Measurements from ENCODE around the gene CHSY3.

Gene CHSY3

DNA sequence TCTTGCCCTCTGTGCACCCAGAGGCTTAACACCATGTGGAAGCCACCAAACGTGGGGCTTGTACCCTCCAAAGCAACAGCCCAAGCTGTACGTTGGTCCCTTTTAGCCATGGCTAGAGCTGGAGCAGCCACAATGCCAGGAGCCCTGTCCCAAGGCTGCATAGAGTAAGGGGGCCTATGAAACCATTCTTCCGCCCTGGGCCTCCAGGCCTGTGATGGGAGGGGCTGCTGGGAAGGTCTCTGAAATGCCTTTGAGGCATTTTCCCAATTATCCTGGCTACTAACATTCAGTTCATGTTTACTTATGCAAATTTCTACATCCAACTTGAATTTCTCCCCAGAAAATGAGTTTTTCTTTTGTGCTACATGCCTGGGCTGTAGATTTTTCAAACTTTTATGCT, 33.8 kb downstream of the CHSY3 start:
- in situ Hi-C loops (cut with HindIII; ENCODE audit: low pct_ligation_motif_present, low pct_unique_long_range_greater_than_20kb, low sequenced_read_pairs): no loop called here
- no peak for DNase-seq

DNA sequence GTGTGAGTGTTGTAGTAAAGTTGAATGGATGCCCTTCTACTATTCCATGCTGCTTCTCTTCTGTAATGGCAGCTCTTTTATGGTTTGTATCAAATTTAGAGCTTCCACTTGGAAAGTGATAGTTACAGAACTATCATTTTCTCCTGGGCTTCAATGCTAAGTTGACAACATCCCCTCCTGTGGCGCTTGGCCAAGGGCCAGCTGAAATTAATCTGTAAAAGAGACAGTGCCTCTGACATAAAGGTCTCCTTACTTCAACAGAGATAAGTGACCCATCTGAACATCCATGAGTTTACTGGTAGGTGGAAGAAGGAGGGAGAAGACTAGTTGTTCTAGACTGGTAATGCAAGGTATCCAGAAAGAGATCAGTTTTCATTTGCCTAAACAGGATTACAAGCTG, 39.7 kb downstream of the CHSY3 start:
- DNase-seq: no peak
- in situ Hi-C loops (cut with HindIII; ENCODE audit: low pct_ligation_motif_present, low pct_unique_long_range_greater_than_20kb, low sequenced_read_pairs): no loop called here

DNA sequence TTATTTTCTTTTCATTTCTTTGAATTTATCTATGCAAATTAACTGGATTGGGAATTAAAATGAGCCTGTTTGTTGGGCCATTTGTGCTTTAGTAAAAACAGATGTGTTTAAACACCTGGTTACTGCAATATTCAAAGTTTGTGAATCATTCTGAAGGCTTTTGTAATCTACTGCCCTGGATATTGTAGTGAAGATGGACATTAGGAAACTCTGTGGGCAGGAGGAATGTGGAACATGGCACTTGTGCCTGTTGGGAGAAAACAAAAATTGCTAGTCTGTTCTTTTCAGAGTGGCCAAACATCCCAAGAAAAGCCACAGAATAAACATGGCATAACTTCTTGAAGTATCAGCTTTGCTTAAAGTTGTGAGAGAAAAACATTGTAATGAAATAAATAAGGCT, 40.8 kb downstream of the CHSY3 start:
- in situ Hi-C loops (cut with HindIII; ENCODE audit: low pct_ligation_motif_present, low pct_unique_long_range_greater_than_20kb, low sequenced_read_pairs): no loop called here
- no peak for DNase-seq

DNA sequence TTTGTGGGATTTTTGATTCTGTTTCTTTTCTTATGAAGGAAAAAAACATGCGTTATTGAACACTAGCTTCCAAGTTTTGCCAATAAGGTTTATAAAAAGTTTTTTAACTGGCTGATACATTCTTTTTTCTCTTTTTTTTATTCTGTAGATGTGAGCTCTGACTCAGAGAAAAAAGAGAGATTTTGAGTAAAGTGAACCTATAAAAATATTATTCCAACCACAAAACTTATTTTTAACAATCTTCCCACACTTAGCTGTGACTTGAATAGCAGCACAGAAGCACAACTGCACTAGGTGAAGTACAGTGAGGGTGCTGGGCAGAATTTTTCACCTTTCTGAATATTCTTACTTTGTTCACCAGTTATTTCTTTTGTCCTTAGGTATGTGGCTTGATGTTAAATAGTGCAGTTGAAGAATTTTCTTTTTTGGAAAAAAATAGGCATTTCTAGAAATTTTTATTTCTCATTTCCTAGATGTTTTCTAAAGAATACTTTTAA, 41.6 kb downstream of the CHSY3 start:
- in situ Hi-C loops (cut with HindIII; ENCODE audit: low pct_ligation_motif_present, low pct_unique_long_range_greater_than_20kb, low sequenced_read_pairs): no loop called here
- DNase-seq: no peak

DNA sequence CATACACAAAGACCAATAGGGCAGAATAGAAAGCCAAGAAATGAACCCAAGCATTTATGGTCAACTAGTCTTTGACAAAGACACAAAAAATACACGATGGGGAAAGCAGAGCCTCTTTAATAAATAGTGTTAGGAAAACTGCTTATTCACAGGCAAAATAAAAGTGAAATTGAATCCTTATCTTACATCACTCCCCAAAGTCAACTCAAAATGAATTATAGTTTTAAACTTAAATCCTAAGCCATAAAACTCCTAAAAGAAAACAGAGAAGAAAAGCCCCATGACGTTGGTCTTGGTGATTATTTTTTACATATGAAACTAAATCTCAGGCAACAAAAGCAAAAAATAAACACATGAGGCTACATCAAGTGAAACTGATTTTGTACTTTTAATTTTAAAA, 46.8 kb downstream of the CHSY3 start:
- no peak for DNase-seq
- in situ Hi-C loops (cut with HindIII; ENCODE audit: low pct_ligation_motif_present, low pct_unique_long_range_greater_than_20kb, low sequenced_read_pairs): no loop called here

DNA sequence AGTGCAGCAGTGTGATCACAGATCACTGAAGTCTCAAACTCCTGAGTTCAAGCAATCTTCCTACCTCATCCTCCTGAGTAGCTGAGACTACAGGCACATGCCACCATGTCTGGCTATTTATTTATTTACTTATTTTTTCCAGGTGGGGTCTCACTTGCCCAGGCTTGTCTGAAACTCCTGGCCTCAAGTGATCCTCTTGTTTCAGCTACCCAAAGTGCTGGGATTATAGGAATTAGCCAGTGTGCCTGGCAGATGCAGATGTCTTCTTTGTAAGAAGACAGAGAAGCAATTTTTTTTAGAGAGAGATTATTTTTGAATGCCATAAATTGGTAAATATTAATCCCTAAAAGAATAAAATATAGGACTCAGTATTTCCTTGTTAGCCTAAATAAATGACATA, 54.3 kb downstream of the CHSY3 start:
- DNase-seq: no peak
- in situ Hi-C loops (cut with HindIII; ENCODE audit: low pct_ligation_motif_present, low pct_unique_long_range_greater_than_20kb, low sequenced_read_pairs): no loop called here

DNA sequence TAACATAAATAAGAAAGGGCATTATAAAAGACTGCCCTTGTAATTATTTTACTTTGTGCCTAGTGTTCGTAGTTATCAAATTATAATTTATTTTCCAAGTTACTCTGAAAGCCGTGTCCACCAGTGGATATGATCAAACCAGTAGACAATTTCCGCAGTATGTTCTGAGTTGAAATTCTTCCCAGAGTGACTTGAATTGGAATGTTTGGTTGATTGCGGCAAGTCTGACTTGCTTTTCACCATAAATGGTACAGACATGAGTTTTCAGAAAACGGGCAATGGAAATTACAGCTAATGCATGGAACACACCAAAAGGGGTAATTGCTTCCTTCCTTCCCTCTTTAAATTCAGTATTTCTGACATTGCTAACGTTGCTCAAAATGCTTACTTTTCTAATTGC, 56.6 kb downstream of the CHSY3 start:
- in situ Hi-C loops (cut with HindIII; ENCODE audit: low pct_ligation_motif_present, low pct_unique_long_range_greater_than_20kb, low sequenced_read_pairs): no loop called here
- no peak for DNase-seq

DNA sequence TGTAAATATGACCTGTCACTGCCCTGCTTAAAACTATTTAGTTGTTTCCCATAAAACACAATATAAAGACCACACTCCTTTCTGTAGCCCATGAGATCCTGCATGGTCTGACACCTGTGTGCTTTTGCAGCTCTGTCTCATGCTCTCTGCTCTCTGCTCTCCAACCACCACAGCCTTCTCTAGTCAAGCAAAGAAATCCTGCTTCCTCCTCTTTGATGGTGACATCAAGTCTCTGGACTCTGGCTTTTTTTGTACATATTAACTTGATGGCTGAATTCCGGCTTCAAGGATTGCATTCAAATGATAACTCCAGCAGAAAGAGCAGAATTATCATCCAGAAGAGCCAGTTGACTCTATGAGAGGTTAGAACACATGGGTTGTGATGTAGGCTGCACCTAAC, 58.2 kb downstream of the CHSY3 start:
- in situ Hi-C loops (cut with HindIII; ENCODE audit: low pct_ligation_motif_present, low pct_unique_long_range_greater_than_20kb, low sequenced_read_pairs): no loop called here
- DNase-seq: peak; percentile 55

DNA sequence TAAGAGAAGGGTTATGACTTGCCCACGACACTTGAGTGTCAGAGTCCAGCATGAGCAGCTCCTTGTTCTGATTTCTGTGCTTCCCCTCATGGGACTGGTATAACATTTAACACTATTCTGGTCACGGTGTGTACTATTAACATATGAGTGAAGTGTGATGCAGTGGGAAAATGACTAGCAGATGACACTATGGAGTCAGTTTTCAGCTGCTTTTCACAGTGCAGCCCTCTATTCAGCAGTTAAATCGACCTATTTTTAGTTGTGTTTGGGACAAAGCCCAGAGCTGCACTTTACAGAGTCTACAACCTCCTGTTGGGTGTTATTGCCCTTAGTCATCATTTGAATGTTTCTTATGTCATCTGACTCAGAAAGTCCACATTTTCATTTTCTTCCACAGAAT, 59.1 kb downstream of the CHSY3 start:
- DNase-seq: peak; percentile 40
- in situ Hi-C loops (cut with HindIII; ENCODE audit: low pct_ligation_motif_present, low pct_unique_long_range_greater_than_20kb, low sequenced_read_pairs): no loop called here

DNA sequence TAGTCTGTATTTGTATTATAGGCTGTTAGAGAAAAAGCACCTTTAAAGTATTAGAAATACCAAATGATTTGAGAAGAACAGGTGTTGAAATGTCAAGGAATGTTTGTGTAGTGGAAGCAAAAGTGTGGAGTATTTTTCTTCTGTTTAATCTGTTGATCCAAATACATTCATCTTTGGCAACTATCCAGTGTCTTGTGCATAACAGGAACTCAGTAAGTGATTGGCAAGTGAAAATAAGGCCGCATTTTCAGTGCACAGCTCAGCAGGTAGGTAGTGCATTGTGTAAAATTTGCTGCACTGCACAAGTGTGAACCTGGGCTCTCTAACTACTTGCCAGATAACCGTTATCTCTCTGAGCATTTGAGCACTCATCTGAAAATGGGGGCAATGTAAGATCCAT, 61.8 kb downstream of the CHSY3 start:
- in situ Hi-C loops (cut with HindIII; ENCODE audit: low pct_ligation_motif_present, low pct_unique_long_range_greater_than_20kb, low sequenced_read_pairs): no loop called here
- DNase-seq: no peak

DNA sequence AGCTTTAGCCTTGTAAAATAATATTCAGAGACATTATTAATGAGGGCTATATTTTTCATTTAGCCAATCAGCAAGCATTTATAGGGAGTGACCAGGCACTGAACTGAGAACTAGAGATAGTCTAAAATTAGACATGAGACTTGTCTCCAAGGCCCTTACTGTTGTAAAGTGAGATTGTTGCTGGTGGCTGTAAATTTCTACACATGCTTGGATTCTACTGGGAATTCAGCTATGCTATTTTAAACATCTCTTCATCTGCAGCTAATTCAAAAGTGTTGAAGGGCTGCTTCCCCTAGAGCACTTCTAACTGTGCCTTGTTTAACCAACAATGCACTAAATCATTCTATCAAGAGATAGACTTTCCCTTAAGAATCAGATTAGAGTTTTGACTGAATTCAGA, 67.4 kb downstream of the CHSY3 start:
- no peak for DNase-seq
- in situ Hi-C loops (cut with HindIII; ENCODE audit: low pct_ligation_motif_present, low pct_unique_long_range_greater_than_20kb, low sequenced_read_pairs): no loop called here

DNA sequence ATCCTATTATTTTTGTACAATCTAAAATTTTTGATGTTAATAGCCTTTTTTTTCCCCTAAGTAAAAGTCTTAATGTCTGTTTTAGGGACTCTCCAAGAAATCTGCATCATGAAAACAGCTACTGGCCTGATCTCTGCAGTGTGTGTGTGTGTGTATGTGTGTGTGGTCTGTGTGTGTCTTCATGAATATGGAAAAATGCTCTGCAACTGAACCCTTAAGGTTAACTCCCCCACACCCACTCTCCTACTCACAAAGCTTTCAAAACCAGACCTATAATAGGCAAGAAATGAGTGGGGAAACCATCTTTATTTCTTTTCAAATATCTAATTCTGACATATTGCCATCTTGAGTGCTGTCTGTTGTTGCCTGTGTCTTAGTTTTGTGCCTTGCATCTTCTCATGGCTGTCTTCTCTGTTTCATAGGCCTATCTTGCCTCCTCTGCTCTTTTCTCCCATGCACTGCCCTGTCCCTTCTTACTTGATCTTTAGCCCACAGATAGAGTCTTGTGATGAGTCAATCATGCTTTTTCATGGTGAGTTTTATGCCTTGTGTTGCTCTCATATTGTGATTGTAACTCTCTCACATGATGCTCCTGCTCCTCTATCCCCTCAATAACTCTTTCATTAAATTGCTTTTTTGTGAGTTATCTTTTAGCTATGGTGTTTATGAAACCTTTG, 68.3 kb downstream of the CHSY3 start:
- no peak for DNase-seq
- in situ Hi-C loops (cut with HindIII; ENCODE audit: low pct_ligation_motif_present, low pct_unique_long_range_greater_than_20kb, low sequenced_read_pairs): no loop called here

DNA sequence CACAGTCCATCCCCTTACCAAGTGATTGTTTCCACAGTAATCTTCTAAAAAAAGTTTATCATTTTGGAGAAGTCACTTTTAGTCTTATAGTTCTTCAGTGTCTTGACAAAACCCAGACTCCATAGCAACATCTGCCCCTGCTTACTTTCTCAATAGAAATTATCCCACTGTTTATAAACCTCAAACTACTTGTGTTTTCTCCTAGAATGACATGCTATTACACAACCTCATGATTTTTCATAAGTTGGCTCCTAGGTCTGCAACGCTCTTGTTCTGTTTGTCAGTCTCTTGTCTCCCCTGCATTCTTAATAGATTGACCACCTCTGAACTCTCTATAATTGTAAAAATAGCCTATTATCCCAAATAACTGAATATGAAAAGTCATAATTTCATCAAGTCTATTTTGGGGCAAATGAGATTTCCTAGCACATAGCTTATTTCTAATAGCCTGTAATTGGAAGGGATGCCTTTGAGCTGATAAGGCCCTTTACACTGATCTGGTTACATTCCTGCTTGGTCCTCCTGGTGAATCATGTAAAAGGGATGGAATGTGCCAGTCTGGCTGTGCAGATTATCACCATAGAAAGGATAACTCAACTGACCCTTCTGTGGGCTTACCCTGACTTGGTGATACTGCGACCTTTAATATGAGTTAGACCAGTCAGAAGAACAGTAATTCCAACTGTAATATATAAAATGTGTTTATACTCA, 69.6 kb downstream of the CHSY3 start:
- in situ Hi-C loops (cut with HindIII; ENCODE audit: low pct_ligation_motif_present, low pct_unique_long_range_greater_than_20kb, low sequenced_read_pairs): no loop called here
- DNase-seq: peak; percentile 7

DNA sequence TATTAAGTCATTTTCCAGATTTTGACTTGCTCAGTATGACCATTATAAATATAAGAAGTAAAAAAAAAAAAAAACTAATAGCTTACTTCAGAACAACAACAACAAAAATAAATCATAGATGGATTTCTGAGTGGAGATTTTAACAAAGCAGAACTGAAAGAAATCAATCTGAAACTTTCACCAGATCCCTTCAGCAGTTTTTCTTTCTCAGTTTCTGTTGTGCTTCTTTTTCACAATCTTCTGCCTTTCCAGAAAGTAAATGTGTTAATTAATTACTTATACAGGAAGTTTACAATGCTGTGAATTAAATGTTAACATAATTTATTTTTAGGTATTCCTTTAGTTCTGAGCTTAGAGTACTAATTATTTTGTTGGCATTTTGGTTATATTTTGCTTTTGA, 73.5 kb downstream of the CHSY3 start:
- DNase-seq: no peak
- in situ Hi-C loops (cut with HindIII; ENCODE audit: low pct_ligation_motif_present, low pct_unique_long_range_greater_than_20kb, low sequenced_read_pairs): no loop called here

DNA sequence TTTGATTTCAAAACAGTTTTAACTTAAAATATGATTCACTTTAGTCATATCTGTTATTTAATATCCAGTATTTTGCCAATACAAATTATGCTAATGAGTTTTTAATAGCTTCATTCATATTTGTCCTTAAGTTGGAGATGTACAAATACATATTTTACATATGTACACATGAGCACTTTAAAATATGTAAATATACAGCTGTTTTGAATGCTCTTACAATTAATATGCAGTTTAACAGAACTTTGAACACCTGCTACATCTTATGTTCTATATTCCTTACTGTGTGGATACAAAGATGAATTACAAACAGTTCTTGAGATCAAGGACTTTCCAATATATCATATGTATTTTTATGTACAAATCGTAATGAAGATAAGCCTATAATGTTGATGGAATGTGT, 74.0 kb downstream of the CHSY3 start:
- no peak for DNase-seq
- in situ Hi-C loops (cut with HindIII; ENCODE audit: low pct_ligation_motif_present, low pct_unique_long_range_greater_than_20kb, low sequenced_read_pairs): no loop called here

DNA sequence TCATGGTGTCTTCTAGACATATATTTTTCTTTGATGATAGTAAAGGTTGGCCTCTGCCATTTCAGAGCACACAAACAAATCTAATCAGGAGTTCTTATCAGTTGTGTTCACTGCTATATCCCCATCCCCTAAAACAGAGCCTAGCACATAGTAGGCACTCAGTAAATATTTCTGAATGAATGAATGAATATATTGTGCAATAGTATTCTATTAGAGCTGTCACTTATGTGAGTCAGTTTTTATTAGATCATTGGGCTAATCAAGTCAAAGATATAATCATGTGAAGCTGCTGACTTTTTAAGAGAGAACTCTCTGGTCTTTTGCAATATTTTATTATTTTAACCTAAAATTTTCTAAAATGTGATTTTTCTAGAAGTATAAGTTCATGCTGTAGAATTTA, 84.2 kb downstream of the CHSY3 start:
- DNase-seq: no peak
- in situ Hi-C loops (cut with HindIII; ENCODE audit: low pct_ligation_motif_present, low pct_unique_long_range_greater_than_20kb, low sequenced_read_pairs): no loop called here

DNA sequence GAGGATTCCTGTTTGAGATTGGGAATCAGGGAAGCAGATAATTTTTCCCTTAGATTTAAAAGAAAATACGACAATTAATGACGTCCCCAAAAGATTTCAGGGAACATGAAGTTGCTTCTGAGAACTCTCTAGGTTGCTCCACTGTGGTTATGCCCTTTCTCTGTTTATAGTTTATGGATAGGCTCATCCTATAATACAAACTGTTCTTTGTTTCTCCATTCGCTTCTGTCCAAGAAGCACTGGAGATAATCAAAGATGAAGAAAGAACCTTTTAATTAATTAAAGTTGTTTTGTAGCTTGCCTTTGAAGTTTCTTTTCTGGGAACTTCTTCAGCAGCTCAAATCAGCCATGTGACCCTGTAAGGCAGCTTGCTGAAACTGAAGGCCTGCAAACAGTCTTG, 87.5 kb downstream of the CHSY3 start:
- DNase-seq: no peak
- in situ Hi-C loops (cut with HindIII; ENCODE audit: low pct_ligation_motif_present, low pct_unique_long_range_greater_than_20kb, low sequenced_read_pairs): no loop called here

DNA sequence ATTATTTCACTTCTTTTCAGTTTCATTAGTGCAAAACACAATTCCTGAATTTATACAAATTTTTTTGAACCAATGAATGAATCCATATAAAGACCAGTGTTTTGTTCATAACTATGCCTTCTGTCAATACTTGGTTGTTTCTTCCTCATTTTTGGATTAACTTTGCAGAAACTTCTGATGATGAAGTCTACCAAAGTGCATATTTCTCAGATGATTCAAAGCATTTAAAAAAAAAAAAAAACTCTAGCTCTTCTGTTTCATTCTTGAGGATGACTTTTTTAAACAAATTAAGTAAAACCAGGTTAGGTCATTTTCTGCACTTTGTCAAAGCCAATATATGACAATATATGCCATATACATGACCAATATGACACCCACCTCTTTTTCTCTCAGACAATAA, 92.6 kb downstream of the CHSY3 start:
- DNase-seq: no peak
- in situ Hi-C loops (cut with HindIII; ENCODE audit: low pct_ligation_motif_present, low pct_unique_long_range_greater_than_20kb, low sequenced_read_pairs): no loop called here

DNA sequence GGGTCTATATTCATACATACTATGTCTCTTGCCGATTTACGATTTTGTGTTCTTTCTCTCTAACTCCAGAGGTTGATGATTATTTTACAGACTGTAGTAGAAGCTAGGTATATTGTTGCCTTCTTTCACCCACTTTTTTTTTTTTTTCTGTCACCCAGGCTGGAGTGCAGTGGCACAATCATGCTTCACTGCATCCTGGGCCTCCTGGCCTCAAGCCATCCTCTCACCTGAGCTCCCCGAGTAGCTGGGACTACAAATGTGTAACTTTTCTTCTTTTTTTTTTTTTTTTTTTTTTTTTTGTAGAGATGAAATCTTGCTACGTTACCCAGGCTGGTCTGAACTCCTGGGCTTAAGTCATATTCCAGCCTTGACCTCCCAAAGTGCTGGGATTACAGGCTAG, 96.2 kb downstream of the CHSY3 start:
- DNase-seq: no peak
- in situ Hi-C loops (cut with HindIII; ENCODE audit: low pct_ligation_motif_present, low pct_unique_long_range_greater_than_20kb, low sequenced_read_pairs): no loop called here

DNA sequence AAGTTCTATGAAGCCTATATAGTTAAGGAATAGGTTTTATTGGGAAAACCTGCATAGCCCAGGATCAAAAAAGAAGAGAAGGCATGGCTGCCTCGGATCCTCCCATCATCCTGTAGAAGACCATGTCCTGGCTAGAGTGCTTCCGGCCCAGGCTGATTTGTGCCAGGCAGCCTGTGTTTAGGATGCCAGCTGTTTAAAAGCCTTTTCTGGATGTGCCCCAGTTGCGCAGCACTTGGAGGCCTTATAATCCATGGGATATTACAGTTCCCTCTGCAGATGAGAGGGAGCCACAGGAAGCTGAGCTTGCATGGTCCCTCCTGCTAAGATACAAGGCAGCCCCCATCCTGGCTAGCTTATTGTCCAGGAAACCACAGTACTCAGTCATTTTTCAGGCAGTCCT, 97.9 kb downstream of the CHSY3 start:
- no peak for DNase-seq
- in situ Hi-C loops (cut with HindIII; ENCODE audit: low pct_ligation_motif_present, low pct_unique_long_range_greater_than_20kb, low sequenced_read_pairs): no loop called here

Data from ACHN (cell line).